EH (cell line): ENCODE measurements around the gene LRRN1.
"Not testable (repeated sequence)": the region's sequence is repeated elsewhere in the genome, so short reads cannot be mapped to it uniquely, and the experiment has no call there.

Experiments used
- DNase-seq: peaks from one replicate; pipeline ENCODE4 v3.0.0-alpha.2; 2015; ENCODE audit warnings: low read depth

The LRRN1 gene

GRCh38 chr3:3813013-3813412 is 13.8 kb downstream of the LRRN1 start:
- no peak for DNase-seq

GRCh38 chr3:3815206-3815605 is 16.0 kb downstream of the LRRN1 start:
- no peak for DNase-seq

- no peak for DNase-seq
Measured at GRCh38 chr3:3816034-3816433, 16.8 kb downstream of the LRRN1 start.

GRCh38 chr3:3817865-3818264 is 18.6 kb downstream of the LRRN1 start:
- DNase-seq, result no peak

- DNase-seq, result no peak
Measured at GRCh38 chr3:3821777-3822176, 22.5 kb downstream of the LRRN1 start.

GRCh38 chr3:3825035-3825434 is 25.8 kb downstream of the LRRN1 start:
- DNase-seq, result no peak

GRCh38 chr3:3826521-3826920 is 27.3 kb downstream of the LRRN1 start:
- no peak for DNase-seq

GRCh38 chr3:3827111-3827510 is 27.9 kb downstream of the LRRN1 start:
- no peak for DNase-seq

- not testable (repeated sequence) for DNase-seq
Measured at GRCh38 chr3:3828417-3828816, 29.2 kb downstream of the LRRN1 start.

GRCh38 chr3:3836845-3837244 is 37.6 kb downstream of the LRRN1 start:
- DNase-seq, result no peak

- DNase-seq, result no peak
Measured at GRCh38 chr3:3842356-3842755, 43.1 kb downstream of the LRRN1 start.

GRCh38 chr3:3847994-3848922 is 49.0 kb downstream of the LRRN1 start:
- DNase-seq, result no peak

- no peak for DNase-seq
Measured at GRCh38 chr3:3848923-3849275, 49.7 kb downstream of the LRRN1 start.

GRCh38 chr3:3851621-3852323 is 52.5 kb downstream of the LRRN1 start:
- no peak for DNase-seq

- DNase-seq, result no peak
Measured at GRCh38 chr3:3853544-3853943, 54.3 kb downstream of the LRRN1 start.

- no peak for DNase-seq
Measured at GRCh38 chr3:3855056-3855455, 55.8 kb downstream of the LRRN1 start.

GRCh38 chr3:3860235-3860634 is 61.0 kb downstream of the LRRN1 start:
- no peak for DNase-seq

- no peak for DNase-seq
Measured at GRCh38 chr3:3862534-3862933, 63.3 kb downstream of the LRRN1 start.

- DNase-seq, result no peak
Measured at GRCh38 chr3:3875491-3875890, 76.3 kb downstream of the LRRN1 start.

GRCh38 chr3:3881050-3881449 is 81.8 kb downstream of the LRRN1 start:
- no peak for DNase-seq

GRCh38 chr3:3887311-3887710 is 88.1 kb downstream of the LRRN1 start:
- not testable (repeated sequence) for DNase-seq

GRCh38 chr3:3893590-3893989 is 94.4 kb downstream of the LRRN1 start:
- DNase-seq, result no peak
